HuH-7 (cell line): Measurements from ENCODE around the gene PLXNB2.
A peak's percentile ranks its signal among the peaks of the same experiment; 100 is the strongest.

ENCODE experiments used
- DNase-seq: peaks from one replicate; pipeline ENCODE4 v3.0.0; 2011; ENCODE audit warnings: low spot score

PLXNB2 gene

GRCh38 chr22:50310949-50311444 lies 3.6 kb upstream of the PLXNB2 start:
- no peak for DNase-seq

DNA sequence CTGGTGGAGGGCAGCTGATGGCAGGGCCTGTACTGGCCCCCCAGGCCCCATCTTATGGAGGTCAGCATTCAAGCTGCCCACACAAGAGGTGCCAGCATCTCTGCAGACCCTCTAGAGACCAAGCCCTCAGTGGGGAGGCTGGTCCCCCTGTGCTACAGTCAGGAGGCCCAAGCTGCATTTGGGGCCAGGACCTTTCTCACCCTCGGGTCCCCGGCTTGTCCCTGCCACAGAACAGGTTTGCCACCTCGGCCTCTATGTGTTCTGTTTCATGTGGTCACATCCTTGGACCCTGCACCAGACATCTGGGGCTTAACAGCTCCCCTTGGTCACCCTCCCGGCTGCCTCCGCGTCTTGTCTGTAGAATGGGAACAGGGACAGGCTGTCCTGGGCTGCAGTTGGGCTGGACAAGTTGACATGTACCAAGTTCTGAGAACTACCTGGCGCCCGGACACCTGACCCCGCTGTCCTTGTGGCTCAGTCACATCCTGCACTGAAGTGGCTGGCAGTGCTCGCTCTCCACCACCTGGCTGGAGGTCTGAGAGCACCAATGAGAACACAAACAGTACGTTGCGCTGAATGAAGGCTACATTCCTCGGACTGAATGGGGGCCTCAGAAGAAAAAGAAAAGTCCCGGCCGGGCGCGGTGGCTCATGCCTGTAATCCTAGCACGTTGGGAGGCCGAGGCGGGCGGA lies 2.7 kb upstream of the PLXNB2 start:
- DNase-seq: no peak

DNA sequence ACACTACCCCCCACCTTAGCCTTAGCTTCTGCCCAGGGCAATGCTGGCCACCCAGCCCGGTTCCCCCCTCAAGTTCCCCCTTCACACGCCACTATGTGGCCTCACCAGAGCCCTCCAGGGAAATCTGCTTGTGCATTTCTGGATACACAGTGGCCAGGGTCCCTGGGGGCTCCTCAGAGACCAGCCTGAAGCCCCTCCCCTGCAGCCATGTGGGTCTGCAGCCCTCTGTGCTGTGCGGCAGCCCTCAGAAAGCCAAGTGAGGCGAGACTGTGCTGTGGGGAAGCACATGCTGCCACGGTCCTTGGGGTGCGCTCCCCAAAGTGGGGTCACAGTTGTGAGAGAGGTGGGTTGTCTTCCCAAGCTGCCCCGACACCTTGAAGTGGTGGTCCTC lies 2.1 kb upstream of the PLXNB2 start:
- no peak for DNase-seq

DNA sequence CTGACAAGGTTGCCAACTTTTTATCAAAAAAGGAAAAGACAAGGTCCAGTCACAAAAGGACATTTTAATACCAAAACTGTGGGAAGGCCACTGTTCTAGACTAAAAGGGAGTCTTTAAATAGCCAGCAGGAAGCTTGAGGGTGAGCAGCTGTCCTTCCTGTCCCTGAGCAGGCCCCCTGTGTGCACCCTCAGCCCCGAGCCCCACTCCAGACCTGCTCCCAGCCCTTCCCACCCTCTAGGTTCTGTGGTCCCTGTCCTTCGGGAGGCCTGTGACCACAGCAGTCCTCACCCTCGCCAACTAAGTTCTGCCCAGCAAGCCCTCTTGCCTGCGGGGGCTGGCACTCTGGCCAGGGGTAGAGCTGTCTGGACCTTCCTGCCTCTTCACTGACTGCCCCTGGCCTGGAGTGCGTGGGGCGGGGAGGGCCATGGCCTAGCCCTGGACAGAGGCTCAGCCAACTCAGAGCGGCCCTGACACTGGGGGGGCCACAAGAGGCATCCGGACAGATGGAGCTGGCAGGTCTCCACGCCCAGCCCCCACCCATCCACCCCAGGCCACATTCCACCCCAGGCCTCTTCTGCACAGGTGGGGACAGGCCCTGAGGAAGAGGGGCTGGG lies 1.6 kb upstream of the PLXNB2 start:
- no peak for DNase-seq

DNA sequence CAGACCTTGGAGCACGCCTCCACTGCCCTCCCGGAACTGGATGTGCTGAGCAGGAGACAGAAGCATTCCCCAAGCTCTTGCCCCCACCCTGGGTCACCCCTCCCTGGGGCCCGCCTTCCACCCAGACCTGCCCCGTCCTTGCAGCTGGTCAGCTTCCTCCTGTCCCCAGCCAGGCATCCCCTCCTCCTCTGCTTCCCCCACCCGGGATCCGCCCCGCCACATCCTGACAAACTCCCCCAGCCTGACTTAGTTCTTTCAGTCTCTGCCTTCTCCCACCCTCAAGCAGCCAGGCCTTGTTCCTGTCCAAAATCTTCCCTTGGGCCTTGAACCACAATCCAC lies 1.1 kb upstream of the PLXNB2 start:
- DNase-seq: no peak

DNA sequence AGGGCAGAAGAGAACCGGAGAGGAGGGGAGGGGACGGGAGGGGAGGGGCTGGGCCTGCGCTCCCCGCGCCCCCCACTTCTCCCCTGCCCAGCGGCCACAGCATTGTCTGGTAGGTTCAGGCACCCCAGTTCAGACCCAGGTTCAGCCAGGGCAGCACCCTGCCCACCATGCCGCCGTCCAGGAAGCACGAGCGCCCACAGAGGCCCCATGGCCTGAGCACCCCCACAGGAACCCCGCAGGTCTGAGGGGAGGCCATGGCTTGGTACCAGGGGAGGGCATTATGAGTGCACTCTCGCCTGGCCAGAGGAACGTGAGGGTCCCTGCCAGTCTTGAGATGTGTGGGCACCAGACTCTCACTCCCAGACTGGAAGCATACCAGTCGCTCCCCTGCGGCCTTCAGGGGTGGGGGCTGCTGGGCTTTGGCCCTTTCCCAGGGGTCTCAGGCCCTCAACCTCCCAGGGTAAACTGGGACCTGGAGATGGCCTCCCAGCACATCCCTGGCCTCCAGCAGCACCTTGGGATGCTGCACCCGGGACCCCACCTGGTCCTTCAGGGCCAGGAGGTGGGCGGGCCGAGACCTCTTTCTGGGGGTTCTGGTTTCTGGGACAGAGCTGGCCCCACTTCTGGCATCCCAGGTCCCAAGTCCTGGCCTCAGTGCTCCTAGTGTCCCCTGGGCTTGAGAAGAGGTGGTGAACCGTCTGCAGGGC lies 597 bp upstream of the PLXNB2 start:
- DNase-seq: no peak

DNA sequence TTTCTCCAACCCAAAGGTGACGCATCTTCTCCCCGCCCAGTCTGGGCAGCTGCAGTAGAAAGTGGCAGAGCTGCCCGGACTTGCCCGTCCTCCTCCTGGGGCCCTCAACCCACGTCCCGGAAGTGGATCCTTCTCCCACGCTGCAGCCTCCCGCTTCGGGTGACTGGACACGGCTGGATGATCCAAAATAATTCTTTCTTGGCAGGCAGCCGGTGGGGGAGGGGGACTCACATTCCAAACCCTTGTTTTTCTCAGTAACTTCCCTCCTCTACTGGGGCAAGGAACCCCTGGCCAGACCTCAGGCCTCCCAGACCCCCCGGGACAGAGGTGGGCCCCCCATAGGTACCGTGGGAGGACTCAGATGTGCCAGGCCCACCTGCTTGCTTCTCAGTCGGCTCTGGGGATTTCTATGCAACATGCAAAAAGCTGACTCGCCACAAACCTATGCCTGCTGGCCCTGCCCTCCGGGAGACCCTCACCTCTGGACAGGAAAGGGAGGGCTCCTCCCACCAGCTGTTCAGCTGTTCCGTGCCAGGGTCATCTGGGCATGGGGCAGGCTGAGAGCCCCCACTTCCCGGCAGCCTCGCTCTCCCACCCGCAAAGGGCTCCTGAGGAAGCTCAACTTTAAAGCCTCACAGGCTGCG lies 1.4 kb downstream of the PLXNB2 start:
- no peak for DNase-seq

DNA sequence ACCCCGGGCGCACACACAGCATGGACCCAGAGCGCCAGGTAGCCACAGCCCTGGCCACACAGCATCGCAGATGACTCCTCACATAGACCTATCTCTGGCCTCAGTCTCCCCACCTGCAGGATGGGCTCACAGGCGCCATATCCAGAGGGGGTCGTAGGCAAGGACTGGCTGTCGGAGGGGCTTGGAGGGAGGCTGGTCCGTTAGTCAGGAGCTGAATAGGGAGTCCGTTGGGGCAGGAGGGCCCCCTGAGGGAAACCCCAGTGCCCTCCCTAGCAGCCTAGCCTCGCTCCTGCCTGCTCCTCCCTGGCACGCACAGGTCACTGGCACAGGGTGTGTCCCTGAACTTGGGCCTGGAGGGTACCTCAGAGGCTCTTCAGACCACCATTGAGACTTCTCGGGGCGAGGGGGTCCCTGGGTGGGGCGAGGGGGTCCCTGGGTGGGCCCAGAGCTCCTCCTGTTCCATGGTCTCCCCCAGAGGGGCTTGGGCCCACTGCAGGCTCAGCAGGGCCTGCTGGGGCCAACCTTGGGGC lies 2.0 kb downstream of the PLXNB2 start:
- no peak for DNase-seq

- DNase-seq: no peak
These were observed 2.7 kb downstream of the PLXNB2 start for GRCh38 chr22:50304528-50305392.

GRCh38 chr22:50303848-50304527 lies 3.5 kb downstream of the PLXNB2 start:
- DNase-seq: no peak

DNA sequence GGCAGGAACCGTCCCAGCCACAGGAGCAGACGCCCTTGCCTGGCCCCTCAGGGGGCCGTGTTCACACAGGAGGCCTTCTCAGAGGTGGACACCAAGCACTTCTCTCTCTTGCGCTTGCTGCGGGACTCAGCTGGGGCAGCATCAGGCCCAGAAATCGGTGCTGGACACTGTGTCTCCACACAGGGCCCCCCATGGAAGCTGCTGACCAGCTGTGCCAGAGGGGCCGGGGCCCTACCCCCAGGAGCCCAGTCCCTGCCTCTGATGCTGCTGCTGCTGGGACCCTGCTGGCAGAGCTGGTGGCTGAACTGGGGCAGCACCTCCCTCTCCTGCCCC lies 4.0 kb downstream of the PLXNB2 start:
- DNase-seq: no peak

DNA sequence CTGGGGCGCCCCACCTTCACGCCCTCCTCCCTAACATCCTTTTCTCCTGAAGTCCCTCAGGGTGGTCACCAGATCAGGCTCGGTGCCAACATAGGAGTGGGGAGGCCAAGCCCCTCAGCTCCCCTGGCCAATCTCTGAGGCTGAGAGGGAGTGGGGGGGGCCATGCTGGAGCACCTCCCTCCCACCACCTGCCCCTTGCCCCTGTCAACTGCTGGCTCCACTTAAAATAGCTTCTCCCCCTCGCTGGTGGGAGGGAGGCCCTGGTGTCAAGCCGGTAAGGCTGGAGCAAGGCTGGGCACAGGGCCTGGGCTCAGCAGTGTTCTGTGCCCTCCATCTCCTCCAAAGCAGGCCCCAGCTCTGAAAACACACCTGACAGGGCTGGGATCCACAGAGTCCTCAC lies 4.9 kb downstream of the PLXNB2 start:
- DNase-seq: no peak

GRCh38 chr22:50302041-50302541 lies 5.4 kb downstream of the PLXNB2 start:
- DNase-seq: no peak

DNA sequence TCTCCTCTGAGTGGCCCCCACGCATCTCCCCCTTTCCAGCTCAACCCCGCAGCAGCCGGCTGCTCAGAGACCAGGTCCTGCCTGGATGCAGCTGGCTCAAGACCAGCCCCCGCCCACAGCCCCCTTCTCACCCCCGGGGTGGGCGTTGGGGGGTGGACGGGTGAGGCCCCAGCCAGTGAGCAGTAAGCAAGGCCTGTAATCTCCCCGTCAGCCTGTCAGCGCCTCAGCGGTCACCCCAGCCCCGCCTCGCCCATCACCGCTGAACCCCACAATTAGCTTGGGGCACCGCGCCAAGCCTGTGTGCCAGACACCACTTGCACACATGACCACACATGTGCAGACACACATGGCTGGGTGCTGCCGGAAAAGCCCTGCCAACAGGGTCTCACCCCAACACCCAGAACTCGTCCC lies 5.9 kb downstream of the PLXNB2 start:
- no peak for DNase-seq

DNA sequence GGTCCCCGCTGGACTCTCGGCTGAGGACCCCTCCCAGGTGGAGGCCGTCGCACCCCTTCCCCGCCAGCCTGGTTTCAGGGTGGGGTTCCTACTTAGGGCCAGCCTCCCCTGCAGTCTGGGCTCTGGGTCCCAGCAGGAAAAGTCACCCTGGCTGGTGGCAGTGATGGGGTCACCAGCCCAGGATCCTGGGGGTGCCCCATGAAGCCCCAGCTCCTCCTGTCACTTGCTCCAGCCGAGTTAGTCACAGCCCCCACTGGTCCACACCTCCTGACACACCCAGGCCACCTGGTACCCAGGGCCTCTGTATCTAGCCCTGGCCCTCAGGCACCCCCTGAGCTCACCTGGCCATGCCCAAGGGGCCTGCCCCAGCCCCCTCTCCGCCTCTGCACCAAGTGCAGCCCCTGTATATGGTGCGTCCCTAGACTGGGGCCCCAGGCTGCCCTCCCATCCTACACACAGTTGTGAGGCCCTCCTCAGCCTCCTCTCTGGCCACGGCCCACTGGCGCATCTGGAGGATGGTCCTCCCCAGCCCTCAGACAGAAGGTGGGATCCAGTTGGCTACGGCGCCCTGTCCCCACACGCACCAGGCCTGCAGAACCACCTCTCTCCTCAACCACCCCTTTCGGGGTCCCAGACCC lies 6.7 kb downstream of the PLXNB2 start:
- DNase-seq: no peak

GRCh38 chr22:50299785-50300619 lies 7.4 kb downstream of the PLXNB2 start:
- peak; percentile 100 for DNase-seq

GRCh38 chr22:50298937-50299784 lies 8.3 kb downstream of the PLXNB2 start:
- DNase-seq: peak; percentile 80

DNA sequence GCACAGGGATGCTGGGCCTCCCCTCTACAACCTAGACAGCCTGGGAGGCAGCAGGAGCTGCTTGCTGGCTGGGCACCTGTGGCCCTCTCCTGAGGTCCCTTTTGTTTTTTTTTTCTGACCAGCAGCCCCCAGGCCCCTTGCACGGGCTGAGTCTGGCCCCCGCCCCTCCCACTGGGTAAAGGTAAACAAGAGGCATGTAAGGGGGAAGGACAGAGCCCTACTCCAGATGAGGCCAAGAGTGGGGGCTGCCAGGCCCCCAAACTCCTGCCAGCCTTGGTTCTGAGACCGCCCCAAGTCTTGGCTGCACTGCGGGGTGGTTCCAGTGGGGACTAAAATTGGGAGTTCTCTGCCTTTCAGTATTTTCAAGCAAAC lies 9.2 kb downstream of the PLXNB2 start:
- no peak for DNase-seq
